Neuronal stem cell (in vitro differentiated cells): ENCODE results near the gene SLC39A7.

Experiments used
- DNase-seq: peaks from one replicate; pipeline ENCODE4 v3.0.0-alpha.2; 2013; ENCODE audit warnings: low spot score
- H2AFZ ChIP-seq: one replicate; pipeline ENCODE4 v1.6.1; 2013; ENCODE audit warnings: mild to moderate bottlenecking, low read length, inconsistent platforms
- H2AK5ac ChIP-seq: 2 replicates; pipeline ENCODE4 v1.6.1; 2013; ENCODE audit warnings: low read depth, mild to moderate bottlenecking, inconsistent platforms, low read length, moderate library complexity, mixed read lengths
- H2BK120ac ChIP-seq: 2 replicates; pipeline ENCODE4 v1.6.1; 2013; ENCODE audit warnings: low read depth, mild to moderate bottlenecking, inconsistent platforms, low read length, moderate library complexity, mixed read lengths
- H2BK12ac ChIP-seq: one replicate; pipeline ENCODE4 v1.6.1; 2013; ENCODE audit warnings: low read length, inconsistent platforms
- H2BK15ac ChIP-seq: 2 replicates; pipeline ENCODE4 v1.6.1; 2013; ENCODE audit warnings: mild to moderate bottlenecking, low read length, inconsistent platforms, mixed read lengths
- H2BK5ac ChIP-seq: one replicate; pipeline ENCODE4 v1.6.1; 2013; ENCODE audit warnings: inconsistent platforms, mild to moderate bottlenecking, low read length, moderate library complexity
- H3K14ac ChIP-seq: one replicate; pipeline ENCODE4 v1.6.1; 2013; ENCODE audit warnings: low read length, inconsistent platforms
- H3K18ac ChIP-seq: 2 replicates; pipeline ENCODE4 v1.6.1; 2013; ENCODE audit warnings: low read length, inconsistent platforms
- H3K23ac ChIP-seq: 2 replicates; pipeline ENCODE4 v1.6.1; 2013; ENCODE audit warnings: low read depth, mild to moderate bottlenecking, mixed read lengths, low read length, inconsistent platforms; ENCODE audit not compliant: poor library complexity
- H3K27ac ChIP-seq: replicated peaks from 3 replicates; pipeline ENCODE4 v1.5.1; 2013; ENCODE audit warnings: low read length, inconsistent platforms
- H3K27me3 ChIP-seq, 3 experiments: 2 replicates each; pipeline ENCODE4 v1.6.1; 2013; ENCODE audit warnings: low read length in 3 of 3, mild to moderate bottlenecking in 2 of 3, inconsistent platforms in 1 of 3, low read depth in 1 of 3, mixed read lengths in 1 of 3, moderate library complexity in 1 of 3; ENCODE audit not compliant: control insufficient read depth in 3 of 3, insufficient read depth in 3 of 3
- H3K36me3 ChIP-seq, 2 donors: replicated peaks in 1 of 2; 2 replicates each; pipeline ENCODE4 v1.6.1; 2013; ENCODE audit warnings: low read length in 2 of 2; ENCODE audit not compliant: control insufficient read depth in 2 of 2, insufficient read depth in 2 of 2
- H3K4ac ChIP-seq: 2 replicates; pipeline ENCODE4 v1.6.1; 2013; ENCODE audit warnings: inconsistent platforms, mild to moderate bottlenecking, low read length, moderate library complexity
- H3K4me1 ChIP-seq, 2 donors: 1 replicate in 1 of 2; 2 replicates in 1 of 2; pipeline ENCODE4 v1.6.1; 2013; ENCODE audit warnings: low read length in 2 of 2, low read depth in 1 of 2; ENCODE audit not compliant: control insufficient read depth in 2 of 2, insufficient read depth in 1 of 2
- H3K4me2 ChIP-seq: one replicate; pipeline ENCODE4 v1.6.1; 2013; ENCODE audit warnings: mild to moderate bottlenecking, low read length, inconsistent platforms; ENCODE audit not compliant: insufficient read depth, poor library complexity, severe bottlenecking
- H3K4me3 ChIP-seq, 2 donors: 2 replicates each; pipeline ENCODE4 v1.5.1; 2013; ENCODE audit warnings: low read length in 2 of 2, mild to moderate bottlenecking in 2 of 2, inconsistent platforms in 1 of 2, moderate library complexity in 1 of 2
- H3K79me1 ChIP-seq: one replicate; pipeline ENCODE4 v1.6.1; 2013; ENCODE audit warnings: low read depth, mild to moderate bottlenecking, inconsistent platforms, low read length, moderate library complexity
- H3K9ac ChIP-seq: one replicate; pipeline ENCODE4 v1.6.1; 2013; ENCODE audit warnings: mild to moderate bottlenecking, low read depth, low read length, inconsistent platforms; ENCODE audit not compliant: poor library complexity
- H3K9me3 ChIP-seq, 2 donors: replicated peaks in 1 of 2; 2 replicates each; pipeline versions ENCODE3 to v1.6.1; 2013; ENCODE audit warnings: low read length in 2 of 2, mild to moderate bottlenecking in 2 of 2, inconsistent platforms in 1 of 2, low read depth in 1 of 2, mixed read lengths in 1 of 2, moderate library complexity in 1 of 2; ENCODE audit not compliant: control insufficient read depth in 2 of 2, insufficient read depth in 1 of 2
- H4K8ac ChIP-seq: one replicate; pipeline ENCODE4 v1.6.1; 2013; ENCODE audit warnings: low read depth, mild to moderate bottlenecking, inconsistent platforms, low read length, moderate library complexity
- H4K91ac ChIP-seq: one replicate; pipeline ENCODE4 v1.6.1; 2013; ENCODE audit warnings: low read length, low read depth, mild to moderate bottlenecking, inconsistent platforms; ENCODE audit not compliant: poor library complexity
- WGBS, 2 donors: extraction: QIAGEN DNeasy Blood & Tissue Kit; methylation state at CpG; one replicate each; pipeline ENCODE4 v1.1.7; 2013; ENCODE audit warnings: missing lambda C conversion rate in 2 of 2, mixed read lengths in 1 of 2; ENCODE audit not compliant: insufficient read length in 2 of 2, insufficient replicate concordance in 1 of 2; ENCODE audit errors: extremely low coverage in 2 of 2; 5-methylcytosine and 5-hydroxymethylcytosine counted together

SLC39A7 gene

DNA sequence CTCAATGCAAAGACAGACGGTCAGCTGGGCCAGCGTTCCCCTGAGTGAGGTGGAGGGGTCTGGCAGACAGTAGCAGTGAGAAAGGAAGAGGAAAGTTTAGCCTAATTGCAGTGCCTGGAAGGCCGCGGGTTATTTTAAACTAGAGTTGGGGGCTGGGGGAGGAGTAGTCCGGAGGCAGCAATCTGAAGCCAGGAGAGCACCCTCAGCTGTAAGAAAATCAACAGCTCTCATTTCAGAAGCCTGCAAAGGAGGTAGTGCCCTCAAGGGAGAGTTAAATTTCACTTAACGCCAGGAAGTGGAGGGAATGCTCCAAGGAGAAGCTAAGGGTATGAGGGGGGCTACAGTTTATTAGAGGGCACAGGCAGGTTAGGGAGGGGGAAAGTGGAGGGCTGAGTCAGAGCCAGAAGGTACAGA lies 34.6 kb downstream of the SLC39A7 start:
- Histone ChIP-seq H3K79me1 (no peaks in the 10 kb centered on the region), H2BK120ac (no peak overlapping the region), H3K27me3 (peaks cover 0 to 35% (median 0%) of the 10 kb centered on the region in 3 experiments), H2AK5ac (no peak overlapping the region), H4K91ac (no peak overlapping the region), H2AFZ (peak overlapping the region; percentile 83), H3K14ac (no peak overlapping the region), H3K4ac (no peak overlapping the region), H3K27ac (no peak overlapping the region), H3K9me3 (no peaks in the 10 kb centered on the region), H4K8ac (no peak overlapping the region), H2BK12ac (no peak overlapping the region), H3K4me1 (peaks cover 0 to 4% of the 10 kb centered on the region in 2 donors), H3K23ac (no peak overlapping the region), H2BK15ac (no peak overlapping the region), H3K9ac (no peak overlapping the region), H3K4me2 (no peak overlapping the region), H3K4me3 (no peak overlapping the region), H3K18ac (no peak overlapping the region), H3K36me3 (no peaks in the 10 kb centered on the region), H2BK5ac (no peak overlapping the region)
- DNase-seq, result no peak
- no CpG with 5 or more reads among the region's 6 CpGs for WGBS, 2 donors

DNA sequence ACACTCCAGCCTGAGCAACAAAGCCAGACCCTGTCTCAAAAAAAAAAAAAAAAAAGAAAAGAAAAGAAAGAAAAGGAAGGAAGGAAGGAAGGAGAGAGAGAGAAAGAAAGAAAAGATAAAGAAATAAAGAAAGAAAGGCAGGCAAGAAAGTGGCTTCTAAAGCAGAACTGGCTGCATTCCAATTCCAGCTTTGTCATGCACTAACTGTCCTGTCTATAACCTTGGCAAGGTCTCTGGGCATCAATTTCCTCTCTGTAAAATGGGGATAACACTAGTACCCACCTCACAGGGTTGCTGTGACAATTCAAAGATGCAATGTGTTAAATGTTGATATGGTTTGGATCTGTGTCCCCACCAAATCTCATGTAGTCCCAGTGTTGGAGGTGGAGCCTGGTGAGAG lies 35.7 kb downstream of the SLC39A7 start:
- Histone ChIP-seq H2BK120ac (no peak overlapping the region), H3K27me3 (peaks cover 0 to 28% (median 0%) of the 10 kb centered on the region in 3 experiments), H3K18ac (no peak overlapping the region), H3K23ac (no peak overlapping the region), H3K4me1 (peaks cover 0 to 4% of the 10 kb centered on the region in 2 donors), H3K79me1 (no peaks in the 10 kb centered on the region), H4K91ac (no peak overlapping the region), H4K8ac (no peak overlapping the region), H2BK15ac (no peak overlapping the region), H2AFZ (no peak overlapping the region), H3K27ac (no peak overlapping the region), H2BK12ac (no peak overlapping the region), H2AK5ac (no peak overlapping the region), H3K4ac (no peak overlapping the region), H3K14ac (no peak overlapping the region), H3K4me2 (no peak overlapping the region), H3K36me3 (no peaks in the 10 kb centered on the region), H2BK5ac (no peak overlapping the region), H3K4me3 (no peak overlapping the region), H3K9me3 (no peaks in the 10 kb centered on the region), H3K9ac (no peak overlapping the region)
- no peak for DNase-seq

DNA sequence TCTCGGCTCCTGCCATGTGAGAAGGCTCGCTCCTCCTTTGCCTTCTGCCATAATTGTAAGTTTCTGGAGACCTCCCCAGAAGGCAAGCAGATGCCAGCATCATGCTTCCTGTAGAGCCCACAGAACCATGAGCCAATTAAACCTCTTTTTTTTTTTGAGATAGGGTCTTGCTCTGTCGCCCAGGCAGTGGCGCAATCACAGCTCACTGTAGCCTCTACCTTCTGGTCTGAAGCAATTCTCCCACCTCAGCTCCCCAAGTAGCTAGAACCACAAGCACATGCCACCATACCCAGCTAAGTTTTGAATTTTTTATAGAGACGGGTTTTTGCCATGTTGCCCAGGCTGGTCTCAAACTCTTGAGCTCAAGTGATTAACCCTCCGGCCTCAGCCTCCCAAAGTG lies 36.2 kb downstream of the SLC39A7 start:
- Histone ChIP-seq H3K4me2 (no peak overlapping the region), H2AFZ (no peak overlapping the region), H2BK12ac (no peak overlapping the region), H3K27me3 (peaks cover 0 to 25% (median 0%) of the 10 kb centered on the region in 3 experiments), H2AK5ac (no peak overlapping the region), H3K9ac (no peak overlapping the region), H3K27ac (no peak overlapping the region), H3K4me1 (peaks cover 0 to 4% of the 10 kb centered on the region in 2 donors), H3K79me1 (no peaks in the 10 kb centered on the region), H3K4ac (no peak overlapping the region), H3K23ac (no peak overlapping the region), H4K8ac (no peak overlapping the region), H3K4me3 (no peak overlapping the region), H3K9me3 (no peaks in the 10 kb centered on the region), H2BK5ac (no peak overlapping the region), H2BK120ac (no peak overlapping the region), H3K14ac (no peak overlapping the region), H3K36me3 (no peaks in the 10 kb centered on the region), H4K91ac (no peak overlapping the region), H3K18ac (no peak overlapping the region), H2BK15ac (no peak overlapping the region)
- DNase-seq, result no peak
- no CpG with 5 or more reads among the region's 6 CpGs for WGBS, 2 donors

DNA sequence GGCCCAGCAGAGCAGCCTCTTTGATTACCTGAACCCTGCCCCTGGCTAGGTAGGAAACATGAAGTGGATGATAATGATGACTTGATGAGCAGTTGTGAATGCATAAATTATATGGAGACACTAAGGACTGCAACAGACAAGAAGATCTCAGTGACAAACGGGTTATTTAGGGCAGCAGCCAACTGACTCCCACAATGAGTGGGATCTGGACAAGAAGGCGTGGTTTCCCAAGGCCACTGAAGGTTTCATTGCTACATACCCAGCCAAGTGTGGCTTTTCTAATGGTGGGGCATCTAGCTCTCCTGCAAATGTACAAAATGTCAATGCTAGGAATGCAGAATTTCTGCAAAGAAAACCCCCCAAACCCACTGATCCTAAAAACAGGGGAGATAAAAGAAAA lies 37.1 kb downstream of the SLC39A7 start:
- no peak overlapping the region for H2AFZ ChIP-seq
- no CpG with 5 or more reads among the region's 2 CpGs for WGBS, 2 donors
- H2BK15ac ChIP-seq, result no peak overlapping the region
- H3K9me3 ChIP-seq, result no peaks in the 10 kb centered on the region
- H2AK5ac ChIP-seq, result no peak overlapping the region
- H2BK12ac ChIP-seq, result no peak overlapping the region
- no peak overlapping the region for H3K4ac ChIP-seq
- no peak overlapping the region for H3K23ac ChIP-seq
- no peak overlapping the region for H3K4me2 ChIP-seq
- H3K4me1 ChIP-seq, result peaks cover 0 to 4% of the 10 kb centered on the region in 2 donors
- H3K9ac ChIP-seq, result no peak overlapping the region
- H3K27ac ChIP-seq, result no peak overlapping the region
- H3K4me3 ChIP-seq, result no peak overlapping the region
- H3K14ac ChIP-seq, result no peak overlapping the region
- no peaks in the 10 kb centered on the region for H3K36me3 ChIP-seq
- no peak overlapping the region for H4K91ac ChIP-seq
- H4K8ac ChIP-seq, result no peak overlapping the region
- DNase-seq, result no peak
- H3K18ac ChIP-seq, result no peak overlapping the region
- peaks cover 0 to 20% (median 2%) of the 10 kb centered on the region in 3 experiments for H3K27me3 ChIP-seq
- no peak overlapping the region for H2BK120ac ChIP-seq
- H3K79me1 ChIP-seq, result no peaks in the 10 kb centered on the region
- no peak overlapping the region for H2BK5ac ChIP-seq
